OCI-LY1 (cell line): Measurements from ENCODE around the gene TTC13.

Source experiments
- EZH2 ChIP-seq: fragments of 200-600 bp; sonication (generic), shearing (Covaris generic); IDR thresholded peaks from 2 replicates; pipeline ENCODE4 v1.8.0; 2017; ENCODE audit warnings: borderline replicate concordance, mixed run types, mild to moderate bottlenecking, antibody characterized with exemption, low read length, moderate library complexity, mixed read lengths
- TF ChIP-seq, protein P1 (sequence below): fragments of 200-600 bp; sonication (generic), shearing (Covaris generic); IDR thresholded peaks from 2 replicates; pipeline ENCODE4 v1.5.1; 2017; ENCODE audit warnings: mild to moderate bottlenecking, antibody characterized with exemption, low read length, moderate library complexity, mixed read lengths

DNA sequence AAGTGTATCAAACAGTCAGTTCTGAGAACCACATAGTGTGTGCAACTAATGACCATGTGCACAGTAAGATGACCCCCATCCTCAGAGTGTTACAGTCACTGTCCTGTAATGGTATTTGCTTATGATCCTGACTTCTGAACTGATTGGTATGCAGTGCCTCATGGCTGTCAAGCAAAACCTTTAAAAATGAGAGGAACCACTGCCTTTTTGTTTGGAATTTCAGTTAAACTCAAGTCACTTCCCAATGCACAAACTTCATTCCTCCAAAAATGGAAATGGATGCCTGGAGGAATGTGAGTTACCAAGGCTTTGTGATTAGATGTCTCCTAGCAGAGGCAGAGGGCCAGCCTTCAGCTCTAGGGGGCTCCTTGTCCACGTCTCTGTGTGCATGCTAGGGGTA lies 120.8 kb downstream of the TTC13 start:
- TF ChIP-seq, protein P1, sequence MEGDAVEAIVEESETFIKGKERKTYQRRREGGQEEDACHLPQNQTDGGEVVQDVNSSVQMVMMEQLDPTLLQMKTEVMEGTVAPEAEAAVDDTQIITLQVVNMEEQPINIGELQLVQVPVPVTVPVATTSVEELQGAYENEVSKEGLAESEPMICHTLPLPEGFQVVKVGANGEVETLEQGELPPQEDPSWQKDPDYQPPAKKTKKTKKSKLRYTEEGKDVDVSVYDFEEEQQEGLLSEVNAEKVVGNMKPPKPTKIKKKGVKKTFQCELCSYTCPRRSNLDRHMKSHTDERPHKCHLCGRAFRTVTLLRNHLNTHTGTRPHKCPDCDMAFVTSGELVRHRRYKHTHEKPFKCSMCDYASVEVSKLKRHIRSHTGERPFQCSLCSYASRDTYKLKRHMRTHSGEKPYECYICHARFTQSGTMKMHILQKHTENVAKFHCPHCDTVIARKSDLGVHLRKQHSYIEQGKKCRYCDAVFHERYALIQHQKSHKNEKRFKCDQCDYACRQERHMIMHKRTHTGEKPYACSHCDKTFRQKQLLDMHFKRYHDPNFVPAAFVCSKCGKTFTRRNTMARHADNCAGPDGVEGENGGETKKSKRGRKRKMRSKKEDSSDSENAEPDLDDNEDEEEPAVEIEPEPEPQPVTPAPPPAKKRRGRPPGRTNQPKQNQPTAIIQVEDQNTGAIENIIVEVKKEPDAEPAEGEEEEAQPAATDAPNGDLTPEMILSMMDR = no peak
- TF ChIP-seq EZH2 = no peak
